Activated CD4-positive, CD25-positive, alpha-beta regulatory T cell (primary cell): ENCODE measurements around the gene FAM222A.
A peak's percentile ranks its signal among the peaks of the same experiment; 100 is the strongest.

Experiments used
- DNase-seq, 4 experiments: peaks; one replicate each; lab custom pipeline; 2025; lab: John Stamatoyannopoulos, UW

The FAM222A gene

GRCh38 chr12:109802828-109803227 lies 89.2 kb downstream of the FAM222A start:
- DNase-seq = no peak

DNA sequence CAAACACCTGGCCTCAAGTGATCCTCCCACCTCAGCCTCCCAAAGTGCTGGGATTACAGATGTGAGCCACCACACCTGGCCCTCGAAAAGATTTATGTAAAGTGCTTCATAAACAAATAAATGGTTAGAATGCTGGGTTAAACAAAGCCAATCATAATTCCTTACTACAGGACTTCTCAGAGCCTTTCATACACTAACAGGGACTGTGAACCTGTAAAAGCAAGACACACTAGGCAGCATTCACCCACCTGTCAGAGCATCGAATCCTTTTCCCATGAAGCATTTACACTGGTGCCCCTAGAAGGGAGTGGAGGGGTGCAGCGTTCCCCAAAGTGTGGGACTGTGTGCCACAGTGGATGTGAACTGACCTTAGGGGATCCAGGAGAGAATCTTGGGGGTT lies 90.1 kb downstream of the FAM222A start:
- no peak for DNase-seq

- DNase-seq = peak; percentile 16 to 59 (median 38)
Measured at GRCh38 chr12:109804820-109805761, 91.5 kb downstream of the FAM222A start.

GRCh38 chr12:109807954-109808643 lies 94.5 kb downstream of the FAM222A start:
- no peak for DNase-seq

DNA sequence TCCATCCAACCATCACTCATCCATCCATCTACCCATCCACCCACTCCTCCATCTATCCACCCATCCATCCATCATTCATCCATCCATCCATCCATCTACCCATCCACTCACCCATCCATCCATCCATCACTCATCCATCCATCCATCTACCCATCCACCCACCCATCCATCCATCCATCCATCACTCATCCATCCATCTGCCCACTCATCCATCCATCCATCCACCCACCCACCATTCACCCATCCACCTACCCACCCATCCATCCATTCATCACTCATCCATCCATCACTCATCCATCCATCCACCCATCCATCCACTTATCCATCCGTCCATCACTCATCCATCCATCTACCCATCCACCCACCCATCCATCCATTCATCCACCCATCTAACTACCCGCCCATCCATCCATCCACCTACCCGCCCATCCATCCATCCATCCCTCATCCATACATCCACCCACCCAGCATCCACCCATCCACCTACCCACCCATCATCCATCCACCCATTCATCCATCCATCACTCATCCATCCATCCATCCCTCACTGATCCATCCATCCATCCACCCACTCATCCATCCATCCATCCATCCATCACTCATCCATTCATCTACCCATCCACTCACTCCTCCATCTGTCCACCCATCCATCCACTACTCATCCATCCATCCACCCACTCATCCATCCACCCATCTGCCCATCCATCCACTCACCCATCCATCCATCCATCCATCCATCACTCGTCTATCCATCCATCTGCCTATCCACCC lies 95.4 kb downstream of the FAM222A start:
- no peak for DNase-seq

GRCh38 chr12:109810954-109811623 lies 97.5 kb downstream of the FAM222A start:
- DNase-seq = no peak

DNA sequence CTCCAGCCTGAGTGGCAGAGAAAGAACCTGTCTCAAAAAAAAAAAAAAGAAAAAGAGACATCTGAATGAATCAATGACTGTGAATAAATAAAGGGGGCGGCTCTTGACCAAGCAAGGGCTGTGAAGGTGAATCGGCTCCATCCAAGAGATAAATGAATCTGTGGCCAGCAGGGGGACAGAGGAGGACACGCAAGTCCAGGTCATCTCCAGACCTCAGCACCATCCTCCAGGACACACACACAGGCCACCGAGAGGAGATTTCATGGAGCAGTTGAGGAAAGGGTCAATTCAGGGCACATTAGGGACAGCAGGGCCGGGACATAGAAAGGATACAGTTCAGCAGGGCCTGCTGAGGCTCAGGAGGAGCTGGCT lies 98.0 kb downstream of the FAM222A start:
- no peak for DNase-seq

DNA sequence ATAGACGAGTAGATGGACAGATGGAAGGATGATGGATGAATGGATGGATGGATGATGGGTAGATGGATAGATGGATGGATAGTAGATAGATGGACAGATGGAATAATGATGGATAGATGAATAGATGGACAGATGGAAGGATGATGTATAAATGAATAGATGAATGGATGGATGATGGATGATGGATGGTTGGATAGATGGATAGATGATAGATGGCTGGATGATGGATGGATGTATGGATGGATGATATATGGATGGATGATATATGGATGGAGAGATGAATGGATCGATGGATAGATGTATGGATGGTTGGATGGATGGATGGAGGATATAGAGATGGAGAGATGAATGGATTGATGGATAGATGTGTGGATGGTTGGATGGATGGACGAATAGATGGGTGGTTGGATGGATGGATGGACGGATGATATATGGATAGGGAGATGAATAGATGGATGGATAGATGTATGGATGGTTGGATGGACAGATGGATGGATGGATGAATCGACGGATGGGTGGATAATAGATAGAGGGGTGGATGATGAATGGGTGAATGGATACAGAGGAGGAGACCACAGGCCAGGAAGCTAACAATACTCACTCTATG lies 100.3 kb downstream of the FAM222A start:
- no peak for DNase-seq

- DNase-seq = no peak
Measured at GRCh38 chr12:109814600-109815150, 101.0 kb downstream of the FAM222A start.

DNA sequence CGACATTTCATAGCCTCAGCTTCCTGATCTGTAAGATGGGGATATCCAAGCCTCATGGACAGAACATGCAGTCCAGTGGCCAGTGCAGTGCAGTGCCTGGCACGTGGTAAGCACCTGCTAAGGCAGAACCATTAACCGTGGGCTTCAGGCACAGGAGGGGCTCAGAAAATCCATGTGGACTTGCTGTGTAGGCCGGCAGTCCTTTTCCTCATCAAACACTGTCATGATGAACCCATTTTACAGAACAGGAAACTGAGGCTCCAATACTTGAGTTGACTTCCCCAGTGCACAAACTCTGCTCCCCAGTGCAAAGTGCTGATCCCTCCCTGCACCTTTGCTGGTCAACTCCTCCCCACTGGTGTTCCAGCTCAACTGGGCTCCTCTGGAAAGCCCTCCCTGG lies 101.6 kb downstream of the FAM222A start:
- no peak for DNase-seq

- DNase-seq = no peak
Measured at GRCh38 chr12:109815757-109816617, 102.4 kb downstream of the FAM222A start.

DNA sequence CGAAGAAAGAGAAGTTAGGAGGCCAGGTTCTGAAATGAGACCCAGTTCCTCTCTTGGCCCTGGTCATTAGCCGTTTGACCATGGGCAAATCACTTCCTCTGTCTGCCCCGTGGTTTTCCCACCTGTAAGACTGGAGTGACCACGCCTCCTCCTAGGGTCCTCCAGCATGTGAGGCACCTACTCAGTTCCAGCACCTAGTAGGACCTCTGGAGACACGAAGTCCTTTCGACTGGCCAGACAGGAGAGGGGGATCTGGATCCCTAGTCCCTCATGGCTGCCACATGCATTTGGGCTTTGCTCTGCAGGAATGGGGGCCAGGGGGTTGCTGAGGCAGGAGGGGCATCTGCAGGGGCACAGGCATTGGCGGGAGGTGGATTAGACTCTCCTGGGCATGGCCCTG lies 103.2 kb downstream of the FAM222A start:
- no peak for DNase-seq

- DNase-seq = no peak
Measured at GRCh38 chr12:109817627-109818231, 104.1 kb downstream of the FAM222A start.

DNA sequence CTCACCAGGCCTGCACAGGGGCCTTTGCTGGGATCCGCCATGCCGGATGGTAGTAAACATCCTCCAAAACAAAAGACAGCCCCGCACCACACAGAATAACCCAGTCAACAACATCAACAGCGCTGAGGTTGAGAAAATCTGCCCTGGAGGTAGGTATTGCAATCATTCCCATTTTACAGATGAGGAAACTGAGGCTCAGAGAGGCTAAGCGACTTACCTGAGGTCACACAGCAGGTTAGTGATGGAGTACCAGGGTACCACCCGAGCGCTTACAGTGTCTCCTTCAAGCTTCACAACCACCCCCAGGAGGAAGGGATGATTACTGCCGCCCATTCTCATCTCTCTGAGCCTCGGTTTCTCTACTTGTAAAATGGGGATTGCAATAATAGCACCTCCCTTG lies 104.6 kb downstream of the FAM222A start:
- no peak for DNase-seq

DNA sequence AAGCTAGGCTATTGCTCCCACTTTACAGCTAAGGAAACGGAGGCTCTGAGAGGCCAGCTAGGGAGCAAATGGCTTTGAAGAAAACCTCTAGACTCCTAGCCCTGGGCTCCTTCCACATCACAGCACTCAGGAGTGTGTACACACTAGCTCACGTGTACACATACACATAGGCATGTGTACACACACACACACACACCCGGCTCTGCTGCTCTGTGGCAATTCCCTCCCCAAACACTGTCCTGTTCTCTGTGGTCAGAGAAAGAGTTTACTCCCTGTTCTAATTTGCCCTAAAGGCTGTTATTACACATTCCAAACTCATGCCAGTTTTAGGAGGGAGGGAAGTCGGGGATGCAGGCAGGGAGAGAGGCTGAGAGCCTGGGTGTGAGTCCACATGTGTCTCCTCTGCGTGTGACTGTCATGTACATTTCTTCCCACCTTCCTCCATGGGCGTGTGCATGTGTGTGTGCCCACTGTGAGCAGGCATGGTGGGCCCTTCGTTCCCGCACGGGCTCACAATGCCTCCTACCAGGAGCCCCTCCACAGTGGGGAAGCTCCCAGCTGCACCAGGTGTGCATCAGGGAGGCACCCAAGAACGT lies 105.4 kb downstream of the FAM222A start:
- no peak for DNase-seq
